ENCODE measurements around the gene SLC6A11.

GRCh38 chr3:10841100-10841499 is 25.1 kb downstream of the SLC6A11 start:
- TF ChIP-seq EZH2 (IDR thresholded peaks at IDR 0.05; ENCODE audit: low read depth) (no peak), CTCF (conservative IDR thresholded peaks at IDR 0.05) (no peak)
